A549 (cell line): ENCODE results near the gene PLCH1. TPM values are rescaled to one million over a fixed set of nuclear protein-coding genes. Genes with fewer than 3 reads are reported as not detected.
A peak's percentile ranks its signal among the peaks of the same experiment; 100 is the strongest.

Experiments
- ATAC-seq, 2 experiments: fragments of 200-7000 bp in 1 of 2; fragments of >200 bp in 1 of 2; cut with Nextera tagmentation in 1 of 2; cut with Tn5 transposase in 1 of 2; 3 replicates each; pipeline versions ENCODE4 v1.8.0 to v1.9.1; 2018 to 2020; ENCODE audit warnings: mild to moderate bottlenecking in 1 of 2, moderate library complexity in 1 of 2
- CTCF ChIA-PET: fragments of 300-600 bp; sonication (Branson Sonifier 250); formaldehyde crosslinking; extraction: SDS; loops from one replicate; lab custom pipeline; 2021; ENCODE audit warnings: antibody characterized with exemption, inconsistent platforms; lab: Yijun Ruan, JAX
- POLR2A ChIA-PET: fragments of 350-600 bp; formaldehyde crosslinking; extraction: SDS; loops from one replicate; lab custom pipeline; 2021; ENCODE audit warnings: antibody characterized with exemption, inconsistent platforms; lab: Yijun Ruan, JAX
- DNase-seq, 2 experiments: peaks; one replicate each; pipeline versions ENCODE4 v3.0.0 to v3.0.0-alpha.2; 2011 to 2016; ENCODE audit warnings: low read depth in 1 of 2, low spot score in 1 of 2
- FAIRE-seq: peaks from 2 replicates; lab custom pipeline; 2011; peaks lifted over from hg19 to GRCh38; lab: Jason Lieb, UNC
- H3K27ac ChIP-seq, 2 experiments: fragments of >200 bp; sonication (Bioruptor Twin); formaldehyde crosslinking; 3 replicates each; pipeline ENCODE4 v1.5.1; 2016 to 2017
- H3K4me1 ChIP-seq: fragments of >200 bp; sonication (Bioruptor Twin); formaldehyde crosslinking; 3 replicates; pipeline ENCODE4 v1.6.1; 2016
- H3K4me2 ChIP-seq: fragments of >200 bp; sonication (Bioruptor Twin); formaldehyde crosslinking; 3 replicates; pipeline ENCODE4 v1.6.1; 2016
- H3K4me3 ChIP-seq: fragments of >200 bp; sonication (Bioruptor Twin); formaldehyde crosslinking; 3 replicates; pipeline ENCODE4 v1.5.1; 2016
- H3K9me3 ChIP-seq: fragments of >200 bp; sonication (Bioruptor Twin); formaldehyde crosslinking; 3 replicates; pipeline ENCODE4 v1.6.1; 2016
- CEBPB ChIP-seq, 2 experiments: fragments of >200 bp in 1 of 2; sonication (Bioruptor Twin) in 1 of 2; formaldehyde crosslinking in 1 of 2; IDR thresholded peaks; 2 replicates each; pipeline ENCODE4 v1.6.1; 2012 to 2016
- EHMT2 ChIP-seq: fragments of 200-600 bp; sonication (generic); IDR thresholded peaks from 2 replicates; pipeline ENCODE4 v1.6.1; 2016; ENCODE audit warnings: antibody characterized with exemption, low read depth, mild to moderate bottlenecking, moderate library complexity
- ESRRA ChIP-seq: fragments of 150-350 bp; IDR thresholded peaks from 2 replicates; pipeline ENCODE4 v1.6.1; 2014; ENCODE audit warnings: mild to moderate bottlenecking, low read length, borderline replicate concordance
- FOSL2 ChIP-seq, 2 experiments: fragments of 450-650 bp in 1 of 2; fragments of >200 bp in 1 of 2; sonication (Bioruptor Twin) in 1 of 2; formaldehyde crosslinking; IDR thresholded peaks; 2 replicates each; pipeline versions ENCODE4 v1.5.0 to v1.6.1; 2016 to 2020; ENCODE audit warnings: mild to moderate bottlenecking in 1 of 2, moderate library complexity in 1 of 2
- HDAC2 ChIP-seq: fragments of 200-600 bp; sonication (generic); IDR thresholded peaks from 2 replicates; pipeline ENCODE4 v1.6.1; 2016
- HOXB13 ChIP-seq: fragments of 250-450 bp; sonication (Bioruptor Pico); IDR thresholded peaks from 2 replicates; pipeline ENCODE4 v1.5.0; 2020; ENCODE audit warnings: low read depth, mild to moderate bottlenecking, moderate library complexity
- HOXB5 ChIP-seq: fragments of 250-450 bp; sonication (Bioruptor Pico); IDR thresholded peaks from 2 replicates; pipeline ENCODE4 v1.5.0; 2020; ENCODE audit warnings: mild to moderate bottlenecking, moderate library complexity
- KDM5A ChIP-seq: fragments of 200-600 bp; sonication (generic); IDR thresholded peaks from 2 replicates; pipeline ENCODE4 v1.6.1; 2016; ENCODE audit warnings: antibody characterized with exemption, mild to moderate bottlenecking
- MAFK ChIP-seq: fragments of 450-650 bp; IDR thresholded peaks from 2 replicates; pipeline ENCODE4 v1.6.1; 2014; ENCODE audit not compliant: partially characterized antibody
- MAX ChIP-seq: IDR thresholded peaks from 2 replicates; pipeline ENCODE4 v1.6.1; 2012
- NFE2L2 ChIP-seq: fragments of 150-350 bp; conservative IDR thresholded peaks from 2 replicates; pipeline ENCODE4 v1.6.1; 2014; ENCODE audit warnings: low read length
- NR3C1 ChIP-seq: fragments of >200 bp; sonication (Bioruptor Twin); formaldehyde crosslinking; IDR thresholded peaks from 3 replicates; pipeline ENCODE4 v1.6.1; 2017
- PHF8 ChIP-seq: fragments of 200-600 bp; sonication (generic); IDR thresholded peaks from 2 replicates; pipeline ENCODE4 v1.6.1; 2016; ENCODE audit warnings: low read depth, mild to moderate bottlenecking, antibody characterized with exemption, moderate library complexity, borderline replicate concordance
- POLR2AphosphoS2 ChIP-seq: conservative IDR thresholded peaks from 2 replicates; pipeline ENCODE4 v1.6.1; 2012; ENCODE audit warnings: low read length, improper control_type of control experiment, inconsistent platforms
- RCOR1 ChIP-seq: fragments of 150-350 bp; IDR thresholded peaks from 2 replicates; pipeline ENCODE4 v1.6.1; 2014; ENCODE audit warnings: antibody characterized with exemption, low read length, low read depth
- RFX5 ChIP-seq: fragments of 450-650 bp; IDR thresholded peaks from 2 replicates; pipeline ENCODE4 v1.7.1; 2014; ENCODE audit warnings: antibody characterized with exemption, mild to moderate bottlenecking, moderate library complexity
- RNF2 ChIP-seq: fragments of 200-600 bp; sonication (generic); IDR thresholded peaks from 2 replicates; pipeline ENCODE4 v1.6.1; 2016; ENCODE audit warnings: low read depth, mild to moderate bottlenecking, antibody characterized with exemption, moderate library complexity, borderline replicate concordance
- SMC3 ChIP-seq: fragments of >200 bp; sonication (Bioruptor Twin); formaldehyde crosslinking; IDR thresholded peaks from 3 replicates; pipeline ENCODE4 v1.6.1; 2018; ENCODE audit warnings: inconsistent platforms
- ZC3H11A ChIP-seq: fragments of 450-650 bp; IDR thresholded peaks from 2 replicates; pipeline ENCODE4 v1.6.1; 2014; ENCODE audit warnings: antibody characterized with exemption, mild to moderate bottlenecking
- ZSCAN20 ChIP-seq: fragments of 250-450 bp; sonication (Bioruptor Pico); IDR thresholded peaks from 2 replicates; pipeline ENCODE4 v1.8.0; 2022; ENCODE audit warnings: mild to moderate bottlenecking, moderate library complexity
- WGBS: methylation state at CpG from one replicate; pipeline ENCODE4 v1.1.6; 2017; ENCODE audit errors: missing lambda C conversion rate; 5-methylcytosine and 5-hydroxymethylcytosine counted together
- polyA plus RNA-seq, 4 experiments: library from polyadenylated mRNA; depleted of rRNA in 3 of 4; stranded (reverse); fragments of >200 nt; fragmentation: RNase III in 1 of 4; extraction: RNeasy Plus Mini Kit Qiagen cat#74134 plus additional on column Dnase treatment in 1 of 4; gene quantifications; 2 replicates in 3 of 4; 3 replicates in 1 of 4; pipeline ENCODE4 v1.2.3, GENCODE V29; 2011 to 2017
- TF ChIP-seq, protein P1 (sequence below): fragments of 450-650 bp; IDR thresholded peaks from 2 replicates; pipeline ENCODE4 v1.6.1; 2014; ENCODE audit warnings: antibody characterized with exemption
- TF ChIP-seq, protein P2 (sequence below): fragments of 250-450 bp; sonication (Bioruptor Pico); IDR thresholded peaks from 2 replicates; pipeline ENCODE4 v1.5.0; 2020; ENCODE audit warnings: low read depth, mild to moderate bottlenecking, moderate library complexity

PLCH1 gene
- polyA plus RNA-seq, 2 of the 4 experiments (the other 2 are of a cell fraction) = 2.1 to 11.1 TPM

DNA sequence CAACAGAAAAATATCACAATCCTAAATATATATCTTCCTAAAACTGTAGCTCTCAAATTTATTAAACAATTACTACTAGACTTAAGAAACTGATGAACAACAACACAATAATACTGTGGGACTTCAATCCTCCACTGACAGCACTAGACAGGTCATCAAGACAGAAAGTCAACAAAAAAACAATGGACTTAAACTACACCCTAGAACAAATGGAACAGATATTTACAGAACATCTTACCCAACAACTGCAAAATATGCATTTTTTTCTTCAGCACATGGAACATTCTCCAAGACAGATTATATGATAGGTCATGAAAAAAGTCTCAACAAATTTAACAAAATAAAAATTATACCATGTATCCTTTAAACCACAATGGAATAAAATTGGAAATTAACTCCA lies 133.4 kb downstream of the PLCH1 start:
- no peak for ATAC-seq
- no peak for FAIRE-seq
- Histone ChIP-seq H3K27ac (no peak overlapping the region), H3K4me3 (no peak overlapping the region), H3K4me1 (no peaks in the 10 kb centered on the region), H3K9me3 (no peaks in the 10 kb centered on the region; the same call in 2 of the 3 replicates), H3K4me2 (no peak overlapping the region)
- no peak for DNase-seq
- CTCF ChIA-PET = no interaction called here
- POLR2A ChIA-PET = no interaction called here
- TF ChIP-seq RCOR1 (no peak), NFE2L2 (no peak), EHMT2 (no peak), RNF2 (no peak)
- TF ChIP-seq, all 56 proteins: peak for 0

DNA sequence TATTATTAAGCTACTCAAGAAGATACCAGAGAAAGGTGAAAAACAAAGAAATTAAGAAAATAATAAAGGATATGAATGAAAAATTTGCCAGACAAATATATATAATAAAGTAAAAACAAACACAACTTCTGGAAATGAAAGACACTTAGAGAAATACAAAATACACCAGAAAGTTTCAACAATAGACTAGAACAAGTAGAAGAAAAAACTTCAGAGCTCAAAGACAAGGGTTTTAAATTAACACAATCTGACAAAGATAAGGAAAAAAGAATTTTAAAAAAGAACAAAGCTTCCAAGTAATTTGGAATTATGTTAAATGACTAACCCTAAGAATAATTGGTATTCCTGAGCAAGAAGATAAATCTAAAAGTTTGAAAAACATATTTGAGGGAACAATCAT lies 135.3 kb downstream of the PLCH1 start:
- no peak overlapping the region for H3K4me3 ChIP-seq
- no peaks in the 10 kb centered on the region for H3K4me1 ChIP-seq
- ChIA-PET POLR2A (no interaction called here), CTCF (no interaction called here)
- no peaks in the 10 kb centered on the region for H3K9me3 ChIP-seq
- no peak for TF ChIP-seq PHF8
- TF ChIP-seq ZC3H11A = no peak
- no peak for TF ChIP-seq CEBPB (IDR thresholded peaks at IDR 0.05)
- no peak for TF ChIP-seq HOXB5 (CRISPR knock-in tag)
- no peak for TF ChIP-seq RCOR1
- TF ChIP-seq POLR2AphosphoS2 = no peak
- no peak for TF ChIP-seq RFX5
- no peak overlapping the region for H3K4me2 ChIP-seq
- DNase-seq (no peak), FAIRE-seq (no peak), ATAC-seq (no peak)
- H3K27ac ChIP-seq = no peak overlapping the region

DNA sequence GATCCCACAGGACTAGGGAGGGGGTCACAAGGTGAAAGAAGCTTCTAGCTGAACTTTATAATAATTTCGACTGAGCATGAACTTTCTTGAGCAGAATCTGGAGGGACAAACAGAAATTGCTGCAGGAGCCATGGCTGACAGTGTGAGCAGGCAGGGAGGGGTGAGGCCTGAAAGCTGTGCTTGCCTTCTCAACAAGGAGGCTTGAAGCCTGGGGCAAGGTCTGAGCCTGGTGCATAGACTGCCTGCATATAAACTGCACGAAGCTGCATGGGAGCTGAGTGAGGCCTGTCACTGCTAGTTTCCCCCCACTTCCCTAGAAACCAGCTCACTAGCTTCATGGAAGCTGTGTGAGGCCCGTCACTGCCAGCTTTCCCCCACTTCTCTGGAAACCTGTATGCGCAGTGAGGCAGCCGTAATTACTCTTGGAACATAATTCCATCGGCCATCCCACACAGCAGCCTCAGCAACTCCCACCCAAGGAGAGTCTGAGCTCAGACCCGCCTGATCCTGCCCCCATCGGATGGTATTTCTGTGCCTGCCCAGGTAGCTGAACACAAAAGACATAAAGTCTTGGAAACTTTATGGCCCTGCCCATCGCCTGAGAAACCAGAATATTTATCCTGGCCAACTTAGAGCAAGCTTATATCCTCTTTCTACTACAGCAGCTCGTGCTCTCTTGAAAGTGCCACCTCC lies 136.5 kb downstream of the PLCH1 start:
- no peak for TF ChIP-seq ZSCAN20 (CRISPR knock-in tag)
- no peak for TF ChIP-seq NR3C1
- no peak for TF ChIP-seq NFE2L2
- H3K9me3 ChIP-seq = no peaks in the 10 kb centered on the region
- no peak overlapping the region for H3K4me3 ChIP-seq
- H3K27ac ChIP-seq = no peak overlapping the region
- POLR2A ChIA-PET = no interaction called here
- no peak for ATAC-seq
- 85% methylated on average over 10 of the region's 10 CpGs for WGBS
- FAIRE-seq = no peak
- 0 out of 3 replicates have a peak, but pooled peaks cover 6% of the 10 kb centered on the region for H3K4me1 ChIP-seq
- H3K4me2 ChIP-seq = no peak overlapping the region
- DNase-seq = no peak
- CTCF ChIA-PET = no interaction called here

DNA sequence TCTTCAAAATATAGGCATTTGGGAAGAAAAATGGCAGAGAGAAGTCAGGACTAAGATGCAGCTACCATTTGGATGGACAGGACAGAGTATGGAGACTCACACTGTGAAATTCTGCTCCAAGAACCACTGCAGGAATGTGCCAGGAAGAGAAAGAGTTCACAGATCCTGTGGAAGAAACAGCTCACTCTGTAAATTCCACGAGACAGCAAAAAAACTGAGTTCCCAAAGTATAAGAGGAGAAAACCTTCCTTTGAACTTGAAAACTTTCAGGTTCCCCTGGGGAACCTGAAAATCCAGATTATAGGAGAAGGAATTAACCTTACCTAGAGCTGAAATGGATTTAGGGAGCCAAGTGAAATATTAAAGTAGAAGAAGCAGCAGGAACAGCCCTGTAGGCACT lies 137.1 kb downstream of the PLCH1 start:
- no peak for FAIRE-seq

DNA sequence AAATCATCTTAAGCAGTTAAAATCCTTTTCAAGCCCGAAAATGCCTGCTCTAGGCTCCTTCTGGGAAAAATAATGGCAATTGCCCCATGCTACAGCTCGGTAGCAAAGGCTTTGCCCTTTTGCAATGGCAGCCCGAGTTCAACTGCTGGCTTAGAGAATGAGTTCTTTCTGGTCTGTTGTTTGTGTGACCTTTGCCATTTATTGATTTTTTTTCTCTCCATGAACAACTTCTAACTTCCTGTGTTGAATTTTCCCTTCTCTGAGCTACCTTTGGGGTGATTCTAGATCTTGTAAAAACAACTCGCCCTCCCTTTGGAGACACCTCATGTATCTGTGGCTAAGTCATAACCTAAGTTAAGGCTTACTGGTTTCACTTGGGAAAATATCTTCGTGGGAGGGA lies 139.3 kb downstream of the PLCH1 start:
- Histone ChIP-seq H3K4me1 (0 out of 3 replicates have a peak, but pooled peaks cover 6% of the 10 kb centered on the region), H3K27ac (no peak overlapping the region), H3K4me3 (no peak overlapping the region), H3K4me2 (peak overlapping the region; percentile 6; the same call in 1 of the 3 replicates), H3K9me3 (no peaks in the 10 kb centered on the region)
- FAIRE-seq (no peak), DNase-seq (no peak), ATAC-seq (no peak)
- POLR2A ChIA-PET = no interaction called here
- CTCF ChIA-PET = no interaction called here
- TF ChIP-seq, protein P1, sequence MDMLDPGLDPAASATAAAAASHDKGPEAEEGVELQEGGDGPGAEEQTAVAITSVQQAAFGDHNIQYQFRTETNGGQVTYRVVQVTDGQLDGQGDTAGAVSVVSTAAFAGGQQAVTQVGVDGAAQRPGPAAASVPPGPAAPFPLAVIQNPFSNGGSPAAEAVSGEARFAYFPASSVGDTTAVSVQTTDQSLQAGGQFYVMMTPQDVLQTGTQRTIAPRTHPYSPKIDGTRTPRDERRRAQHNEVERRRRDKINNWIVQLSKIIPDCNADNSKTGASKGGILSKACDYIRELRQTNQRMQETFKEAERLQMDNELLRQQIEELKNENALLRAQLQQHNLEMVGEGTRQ = no peak
- TF ChIP-seq HDAC2 (no peak), FOSL2 (IDR thresholded peaks at IDR 0.05) (no peak), FOSL2 (CRISPR knock-in tag; IDR thresholded peaks at IDR 0.05) (no peak), HOXB13 (CRISPR knock-in tag) (no peak), KDM5A (no peak), MAX (no peak), ESRRA (no peak), RCOR1 (no peak)
- TF ChIP-seq, protein P2, sequence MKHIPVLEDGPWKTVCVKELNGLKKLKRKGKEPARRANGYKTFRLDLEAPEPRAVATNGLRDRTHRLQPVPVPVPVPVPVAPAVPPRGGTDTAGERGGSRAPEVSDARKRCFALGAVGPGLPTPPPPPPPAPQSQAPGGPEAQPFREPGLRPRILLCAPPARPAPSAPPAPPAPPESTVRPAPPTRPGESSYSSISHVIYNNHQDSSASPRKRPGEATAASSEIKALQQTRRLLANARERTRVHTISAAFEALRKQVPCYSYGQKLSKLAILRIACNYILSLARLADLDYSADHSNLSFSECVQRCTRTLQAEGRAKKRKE = no peak
- 60% methylated on average over 5 of the region's 5 CpGs for WGBS

More for the DNA sequence above, 137.1 kb downstream of the PLCH1 start:
- CTCF ChIA-PET = no interaction called here
- ATAC-seq (no peak), DNase-seq (no peak)
- H3K9me3 ChIP-seq = no peaks in the 10 kb centered on the region
- H3K27ac ChIP-seq = no peak overlapping the region
- 68% methylated on average over 1 of the region's 1 CpG for WGBS
- peak; percentile 33 for TF ChIP-seq MAFK
- TF ChIP-seq SMC3 = no peak
- no peak for TF ChIP-seq NFE2L2
- POLR2A ChIA-PET = no interaction called here
- H3K4me2 ChIP-seq = no peak overlapping the region
- H3K4me1 ChIP-seq = 0 out of 3 replicates have a peak, but pooled peaks cover 6% of the 10 kb centered on the region
- H3K4me3 ChIP-seq = no peak overlapping the region
